H9 (cell line): ENCODE data around the gene ABHD17C. TPM values are rescaled to one million over a fixed set of nuclear protein-coding genes. Genes with fewer than 3 reads are reported as not detected.

Experiments
- DNase-seq: peaks from one replicate; pipeline ENCODE4 v3.0.0-alpha.2; 2017
- H2AFZ ChIP-seq: one replicate; pipeline ENCODE4 v1.6.1; 2013; ENCODE audit warnings: mild to moderate bottlenecking, low read length, control low read depth, moderate library complexity
- H2AK5ac ChIP-seq: 2 replicates; pipeline ENCODE4 v1.6.1; 2013; ENCODE audit warnings: low read length, control low read depth, mixed read lengths; ENCODE audit not compliant: insufficient read length
- H2BK120ac ChIP-seq: one replicate; pipeline ENCODE4 v1.6.1; 2013; ENCODE audit warnings: low read depth, mild to moderate bottlenecking, low read length, control low read depth, inconsistent platforms; ENCODE audit not compliant: poor library complexity, severe bottlenecking
- H2BK12ac ChIP-seq: 2 replicates; pipeline ENCODE4 v1.6.1; 2013; ENCODE audit warnings: low read length, control low read depth, mixed read lengths, low read depth; ENCODE audit not compliant: insufficient read length
- H2BK15ac ChIP-seq: 2 replicates; pipeline ENCODE4 v1.6.1; 2013; ENCODE audit warnings: low read depth, low read length, control low read depth
- H2BK20ac ChIP-seq: one replicate; pipeline ENCODE4 v1.6.1; 2013; ENCODE audit warnings: low read depth, mild to moderate bottlenecking, low read length, control low read depth, inconsistent platforms; ENCODE audit not compliant: poor library complexity, severe bottlenecking
- H2BK5ac ChIP-seq: 2 replicates; pipeline ENCODE4 v1.6.1; 2013; ENCODE audit warnings: low read length, control low read depth, mixed read lengths; ENCODE audit not compliant: insufficient read length
- H3K14ac ChIP-seq: 2 replicates; pipeline ENCODE4 v1.6.1; 2013; ENCODE audit warnings: low read length, control low read depth; ENCODE audit not compliant: insufficient read depth
- H3K18ac ChIP-seq: 2 replicates; pipeline ENCODE4 v1.6.1; 2013; ENCODE audit warnings: low read depth, mild to moderate bottlenecking, mixed read lengths, low read length, control low read depth; ENCODE audit not compliant: insufficient read length
- H3K23ac ChIP-seq: 2 replicates; pipeline ENCODE4 v1.6.1; 2013; ENCODE audit warnings: low read length, control low read depth, mixed read lengths, low read depth; ENCODE audit not compliant: insufficient read length
- H3K23me2 ChIP-seq: 2 replicates; pipeline ENCODE4 v1.6.1; 2013; ENCODE audit warnings: low read depth, mild to moderate bottlenecking, mixed read lengths, low read length, control low read depth; ENCODE audit not compliant: insufficient read length, poor library complexity, severe bottlenecking
- H3K27ac ChIP-seq: 2 replicates; pipeline ENCODE4 v1.5.1; 2013; ENCODE audit warnings: low read length, control low read depth, mixed read lengths, low read depth; ENCODE audit not compliant: insufficient read length
- H3K27me3 ChIP-seq: 2 replicates; pipeline ENCODE4 v1.6.1; 2013; ENCODE audit warnings: low read length, control low read depth, inconsistent platforms; ENCODE audit not compliant: insufficient read depth
- H3K4ac ChIP-seq: 2 replicates; pipeline ENCODE4 v1.6.1; 2013; ENCODE audit warnings: low read depth, mild to moderate bottlenecking, control low read depth, inconsistent platforms, low read length, moderate library complexity
- H3K4me1 ChIP-seq: 2 replicates; pipeline ENCODE4 v1.6.1; 2013; ENCODE audit warnings: low read length, control low read depth, inconsistent platforms; ENCODE audit not compliant: insufficient read depth
- H3K4me2 ChIP-seq: 2 replicates; pipeline ENCODE4 v1.6.1; 2013; ENCODE audit warnings: low read length, control low read depth, mixed read lengths; ENCODE audit not compliant: insufficient read length, insufficient read depth
- H3K56ac ChIP-seq: 2 replicates; pipeline ENCODE4 v1.6.1; 2013; ENCODE audit warnings: low read depth, mild to moderate bottlenecking, mixed read lengths, low read length, control low read depth; ENCODE audit not compliant: insufficient read length
- H3K79me1 ChIP-seq: 2 replicates; pipeline ENCODE4 v1.6.1; 2013; ENCODE audit warnings: low read depth, mild to moderate bottlenecking, moderate library complexity, low read length, control low read depth, inconsistent platforms; ENCODE audit not compliant: insufficient read depth, poor library complexity, severe bottlenecking
- H3K79me2 ChIP-seq: 2 replicates; pipeline ENCODE4 v1.6.1; 2013; ENCODE audit warnings: low read length, control low read depth, inconsistent platforms; ENCODE audit not compliant: insufficient read depth
- H3K9ac ChIP-seq: 2 replicates; pipeline ENCODE4 v1.6.1; 2013; ENCODE audit warnings: low read length, control low read depth, mixed read lengths; ENCODE audit not compliant: insufficient read length; ENCODE audit errors: extremely low read depth
- H3K9me3 ChIP-seq: one replicate; pipeline ENCODE4 v1.6.1; 2013; ENCODE audit warnings: low read depth, low read length, inconsistent platforms; ENCODE audit not compliant: control insufficient read depth
- H3T11ph ChIP-seq: one replicate; pipeline ENCODE4 v1.6.1; 2013; ENCODE audit warnings: mild to moderate bottlenecking, low read length, control low read depth, inconsistent platforms
- H4K20me1 ChIP-seq: one replicate; pipeline ENCODE4 v1.6.1; 2013; ENCODE audit not compliant: control insufficient read depth, insufficient read length, insufficient read depth
- H4K5ac ChIP-seq: 2 replicates; pipeline ENCODE4 v1.6.1; 2013; ENCODE audit warnings: low read depth, mild to moderate bottlenecking, mixed read lengths, low read length, control low read depth; ENCODE audit not compliant: insufficient read length
- H4K8ac ChIP-seq: replicated peaks from 2 replicates; pipeline ENCODE4 v1.6.1; 2013; ENCODE audit warnings: low read length, control low read depth, mixed read lengths, low read depth; ENCODE audit not compliant: insufficient read length
- H4K91ac ChIP-seq: 2 replicates; pipeline ENCODE4 v1.6.1; 2013; ENCODE audit warnings: low read depth, mild to moderate bottlenecking, moderate library complexity, mixed read lengths, low read length, control low read depth; ENCODE audit not compliant: insufficient read length
- H3K27ac Mint-ChIP-seq, 3 experiments: 2 replicates in 2 of 3; 3 replicates in 1 of 3; pipeline ENCODE4 v1.8.0; 2020 to 2021; ENCODE audit warnings: mixed read lengths in 3 of 3, mild to moderate bottlenecking in 1 of 3, moderate library complexity in 1 of 3
- H3K27me3 Mint-ChIP-seq: 2 replicates; pipeline ENCODE4 v1.8.0; 2021; ENCODE audit warnings: low read depth, mild to moderate bottlenecking, moderate library complexity, mixed read lengths
- H3K36me3 Mint-ChIP-seq, 3 experiments: 2 replicates in 2 of 3; 3 replicates in 1 of 3; pipeline ENCODE4 v1.8.0; 2020 to 2021; ENCODE audit warnings: low read depth in 3 of 3, mixed read lengths in 3 of 3; ENCODE audit not compliant: insufficient read depth in 1 of 3
- H3K4me1 Mint-ChIP-seq, 2 experiments: 2 replicates each; pipeline ENCODE4 v1.8.0; 2020; ENCODE audit warnings: mixed read lengths in 2 of 2
- H3K4me3 Mint-ChIP-seq, 2 experiments: 2 replicates in 1 of 2; 3 replicates in 1 of 2; pipeline ENCODE4 v1.8.0; 2020 to 2021; ENCODE audit warnings: mild to moderate bottlenecking in 2 of 2, mixed read lengths in 2 of 2, moderate library complexity in 1 of 2
- H3K9me3 Mint-ChIP-seq, 2 experiments: 2 replicates in 1 of 2; 3 replicates in 1 of 2; pipeline ENCODE4 v1.8.0; 2020; ENCODE audit warnings: mild to moderate bottlenecking in 2 of 2, mixed read lengths in 2 of 2, moderate library complexity in 1 of 2
- CTCF ChIP-seq: fragments of 200-600 bp; sonication (generic); conservative IDR thresholded peaks from 3 replicates; pipeline ENCODE4 v1.8.0; 2021; ENCODE audit warnings: antibody characterized with exemption, mild to moderate bottlenecking
- WGBS: extraction: QIAGEN DNeasy Blood & Tissue Kit; methylation state at CpG from one replicate; pipeline ENCODE4 v1.1.7; 2013; ENCODE audit warnings: missing lambda C conversion rate, low lambda C conversion rate, mixed read lengths; ENCODE audit not compliant: insufficient read length; ENCODE audit errors: extremely low coverage; 5-methylcytosine and 5-hydroxymethylcytosine counted together
- total RNA-seq: library from RNA; stranded (reverse); gene quantifications from 2 replicates; pipeline ENCODE4 v1.2.1, GENCODE V29; 2021

The ABHD17C gene
- total RNA-seq, 1 experiment from 2014 or later: 21.5 TPM

DNA sequence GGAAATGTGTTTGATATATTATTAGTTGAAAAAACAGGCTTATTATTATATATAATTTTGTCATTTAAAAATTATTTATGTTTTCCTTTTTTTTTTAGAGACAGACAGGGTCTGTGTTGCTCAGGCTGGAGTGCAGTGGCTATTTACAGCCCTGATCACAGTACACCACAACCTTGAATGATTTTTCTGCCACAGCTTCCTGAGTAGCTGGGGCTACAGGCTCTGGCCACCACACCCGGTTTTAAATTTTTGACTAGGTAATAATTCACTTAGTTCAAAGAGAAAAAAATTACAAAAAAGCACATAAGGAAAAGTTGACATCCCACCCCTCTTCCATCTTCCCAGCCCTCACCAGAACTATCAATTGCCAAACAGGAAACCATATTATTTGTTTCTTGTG is 79.4 kb downstream of the ABHD17C start:
- Mint-ChIP-seq H3K27me3 (peaks cover 29% of the 10 kb centered on the region), H3K4me1 (peaks cover under 1% of the 10 kb centered on the region in 2 experiments; a peak in 3 of 4 replicates), H3K9me3 (no peaks in the 10 kb centered on the region), H3K27ac (no peak overlapping the region), H3K36me3 (no peaks in the 10 kb centered on the region), H3K4me3 (no peak overlapping the region)
- H3T11ph ChIP-seq: no peak overlapping the region
- H2AK5ac ChIP-seq: no peak overlapping the region
- no peak overlapping the region for H3K4ac ChIP-seq
- DNase-seq: no peak
- H3K18ac ChIP-seq: no peak overlapping the region
- no peak for TF ChIP-seq CTCF
- H3K56ac ChIP-seq: no peak overlapping the region
- no peak overlapping the region for H3K27ac ChIP-seq
- H3K9ac ChIP-seq: no peak overlapping the region
- no peak overlapping the region for H2AFZ ChIP-seq
- H4K20me1 ChIP-seq: no peaks in the 10 kb centered on the region
- H3K4me1 ChIP-seq: no peaks in the 10 kb centered on the region
- no peak overlapping the region for H4K91ac ChIP-seq
- no peaks in the 10 kb centered on the region for H3K79me1 ChIP-seq
- no peak overlapping the region for H2BK12ac ChIP-seq
- no peaks in the 10 kb centered on the region for H3K79me2 ChIP-seq
- H4K8ac ChIP-seq: no peak overlapping the region
- H2BK15ac ChIP-seq: no peak overlapping the region
- no peak overlapping the region for H2BK20ac ChIP-seq
- no peak overlapping the region for H3K4me2 ChIP-seq
- H3K9me3 ChIP-seq: no peaks in the 10 kb centered on the region
- H3K23ac ChIP-seq: no peak overlapping the region
- H4K5ac ChIP-seq: no peak overlapping the region
- peaks cover under 1% of the 10 kb centered on the region; the same call in 1 of the 2 replicates for H3K27me3 ChIP-seq
- H3K14ac ChIP-seq: no peak overlapping the region
- H2BK5ac ChIP-seq: no peak overlapping the region
- H2BK120ac ChIP-seq: no peak overlapping the region
- H3K23me2 ChIP-seq: peaks cover 7% of the 10 kb centered on the region
- no CpG with 5 or more reads among the region's 1 CpG for WGBS
